Loucy (cell line): Measurements from ENCODE around the gene DAB1.

Experiments used
- CTCF ChIP-seq: fragments of 200-600 bp; sonication (generic); conservative IDR thresholded peaks from 2 replicates; pipeline ENCODE4 v1.5.1; 2014; ENCODE audit warnings: mild to moderate bottlenecking, antibody characterized with exemption, low read length
- EZH2phosphoT487 ChIP-seq: fragments of 200-600 bp; IDR thresholded peaks from 2 replicates; pipeline ENCODE4 v1.6.1; 2018; ENCODE audit warnings: antibody characterized with exemption, mild to moderate bottlenecking, moderate library complexity, borderline replicate concordance

- no peak for TF ChIP-seq CTCF
- no peak for TF ChIP-seq EZH2phosphoT487
Observed at GRCh38 chr1:57255945-57256344, 167.9 kb downstream of the DAB1 start.
